Cerebellar cortex (tissue), 1 donor: ENCODE data around the gene CCR8.
"Not testable (repeated sequence)": the region's sequence is repeated elsewhere in the genome, so short reads cannot be mapped to it uniquely, and the experiment has no call there.

Source experiments
- DNase-seq: peaks from one replicate; pipeline ENCODE4 v3.0.0-alpha.2; 2015; ENCODE audit warnings: low spot score

Gene CCR8

DNA sequence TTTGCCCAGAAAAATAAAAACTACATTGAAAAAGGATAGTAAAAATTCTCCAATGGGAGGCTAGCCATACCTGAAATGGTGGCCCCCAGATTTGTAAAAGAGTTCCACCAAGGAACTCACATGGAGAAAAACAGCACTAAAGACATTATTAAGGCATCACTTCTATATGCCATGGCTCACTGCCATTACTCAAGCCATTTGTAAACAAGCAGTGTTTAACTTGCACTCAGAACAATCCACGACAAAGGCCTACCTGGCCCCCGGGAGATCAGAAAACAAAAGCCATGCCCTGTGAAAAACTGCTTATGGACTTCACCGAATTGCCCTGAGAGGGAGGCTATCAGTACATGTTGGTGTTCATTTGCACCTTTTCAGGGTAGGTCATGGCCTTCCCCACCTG, 19.6 kb downstream of the CCR8 start:
- no peak for DNase-seq

DNA sequence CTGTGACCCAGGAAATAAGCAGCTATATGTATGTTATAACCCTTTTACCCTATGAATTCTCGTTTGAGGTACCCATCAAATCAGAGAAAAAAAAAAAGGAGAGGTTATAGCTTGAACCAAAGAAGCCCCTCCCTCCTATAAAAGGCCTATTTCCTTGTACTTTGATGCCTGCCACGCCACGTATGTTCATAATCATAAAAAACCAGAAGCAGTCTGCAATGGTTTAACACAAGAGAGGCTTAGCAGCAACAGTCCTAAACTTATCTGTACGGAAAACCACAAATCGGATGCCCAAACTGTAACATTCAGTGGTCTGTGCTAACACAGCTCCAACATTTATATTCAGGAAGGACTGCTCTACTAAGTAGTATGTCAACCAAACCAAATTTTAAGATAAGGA, 21.2 kb downstream of the CCR8 start:
- DNase-seq = no peak

DNA sequence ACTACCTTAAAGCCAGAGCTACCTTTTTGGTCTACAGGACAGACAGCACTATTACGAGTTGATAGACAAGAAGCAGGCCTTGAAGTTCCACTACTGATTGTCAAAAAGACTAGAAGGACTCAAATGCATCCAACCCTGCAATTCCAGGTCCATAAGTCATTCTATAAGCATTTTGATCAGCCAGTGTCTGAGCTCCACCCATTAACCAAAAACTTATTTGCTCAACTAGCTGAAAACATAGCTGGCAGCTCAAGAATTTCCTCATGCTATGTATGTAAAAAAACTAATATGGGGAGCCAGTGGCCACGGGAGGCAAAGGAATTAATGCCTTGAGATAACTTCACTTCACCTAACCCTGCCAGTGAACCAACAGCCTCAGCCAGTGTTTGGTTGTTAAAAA, 21.6 kb downstream of the CCR8 start:
- DNase-seq = not testable (repeated sequence)

DNA sequence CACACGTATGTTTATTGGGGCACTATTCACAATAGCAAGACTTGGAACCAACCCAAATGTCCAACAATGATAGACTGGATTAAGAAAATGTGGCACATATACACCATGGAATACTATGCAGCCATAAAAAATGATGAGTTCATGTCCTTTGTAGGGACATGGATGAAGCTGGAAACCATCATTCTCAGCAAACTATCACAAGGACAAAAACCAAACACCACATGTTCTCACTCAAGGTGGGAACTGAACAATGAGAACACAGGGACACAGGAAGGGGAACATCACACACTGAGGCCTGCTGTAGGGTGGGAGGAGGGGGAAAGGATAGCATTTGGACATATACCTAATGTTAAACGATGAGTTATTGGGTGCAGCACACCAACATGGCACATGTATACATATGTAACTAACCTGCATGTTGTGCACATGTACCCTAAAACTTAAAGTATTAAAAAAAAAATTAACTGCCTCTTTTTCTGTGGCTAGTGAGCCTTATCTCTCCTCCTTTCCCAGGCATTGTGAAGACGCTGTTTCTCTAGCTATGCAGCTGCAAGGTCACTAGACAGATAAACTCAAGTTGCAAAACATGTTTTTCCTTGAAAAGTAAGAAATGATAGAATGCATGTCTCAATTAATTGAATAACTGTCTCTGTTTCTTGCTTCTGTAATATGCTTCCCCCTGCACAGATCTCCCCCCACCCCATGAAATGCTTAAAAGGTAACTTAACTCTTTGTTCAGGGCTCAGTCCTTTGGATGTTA, 23.8 kb downstream of the CCR8 start:
- not testable (repeated sequence) for DNase-seq

DNA sequence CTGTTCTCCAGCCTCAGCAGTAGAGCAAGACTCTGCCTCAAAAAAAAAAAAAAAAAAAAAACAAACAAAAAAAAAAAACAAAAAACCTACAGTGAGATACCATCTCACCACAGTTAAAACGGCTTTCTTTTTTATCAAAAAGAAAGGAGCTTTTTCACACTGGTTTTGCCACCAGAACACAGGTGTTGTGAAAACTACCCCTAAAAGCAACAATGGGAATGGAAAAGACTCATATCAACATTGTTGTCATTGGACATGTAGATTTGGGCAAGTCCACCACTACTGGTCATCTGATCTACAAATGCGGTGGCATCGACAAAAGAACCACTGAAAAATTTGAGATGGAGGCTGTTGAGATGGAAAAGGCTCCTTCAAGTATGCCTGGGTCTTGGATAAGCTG, 28.8 kb downstream of the CCR8 start:
- no peak for DNase-seq

DNA sequence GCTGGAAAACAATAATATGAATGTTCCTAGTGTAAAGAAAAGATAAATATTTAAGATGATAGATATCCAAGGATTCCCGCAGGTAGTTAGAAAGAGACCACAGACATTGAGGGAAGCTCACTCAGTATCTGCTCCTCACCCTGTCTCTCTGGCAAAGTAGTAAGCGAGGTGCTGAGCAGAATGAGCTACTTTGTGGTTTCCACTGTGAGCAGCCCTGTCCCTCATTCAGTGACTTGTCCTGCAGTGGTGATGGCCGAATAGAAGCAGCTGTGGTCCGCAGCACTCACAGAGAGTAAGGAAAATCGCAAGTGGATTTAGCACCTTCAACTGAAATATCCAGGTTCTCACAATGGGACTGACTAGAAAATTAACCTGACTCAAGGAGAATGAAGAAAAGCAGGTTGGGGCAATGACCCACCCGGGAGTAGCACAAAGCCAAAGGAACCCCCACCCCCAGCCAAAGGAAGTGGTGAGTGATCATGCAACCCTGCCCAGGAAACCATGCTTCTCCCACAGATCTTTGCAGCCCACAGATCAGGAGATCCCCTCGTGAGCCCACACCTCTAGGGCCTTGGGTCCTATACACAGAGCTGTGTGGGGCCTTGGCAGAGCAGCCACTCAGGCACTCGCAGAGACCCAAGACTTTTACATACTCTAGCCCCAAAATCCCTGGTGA, 31.9 kb downstream of the CCR8 start:
- DNase-seq = no peak

DNA sequence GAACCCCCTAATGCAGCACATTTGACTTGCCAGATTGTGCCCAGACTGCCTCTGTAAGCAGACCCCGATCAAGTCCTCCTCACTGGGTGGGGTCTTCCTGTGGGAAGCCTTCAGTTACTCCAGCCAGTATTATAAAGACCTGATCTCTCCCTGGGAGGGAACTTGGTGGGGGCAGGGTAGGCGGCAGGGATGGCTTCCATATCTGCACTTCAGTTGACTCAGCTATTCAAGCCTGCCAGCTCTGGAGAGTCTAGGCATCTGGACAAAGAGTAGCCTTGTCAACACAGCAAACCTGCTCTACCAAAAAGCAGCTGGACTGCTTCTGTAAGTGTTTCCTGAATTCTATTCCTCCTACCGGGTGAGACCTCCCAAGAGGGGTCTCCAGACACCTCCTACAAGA, 32.7 kb downstream of the CCR8 start:
- no peak for DNase-seq

DNA sequence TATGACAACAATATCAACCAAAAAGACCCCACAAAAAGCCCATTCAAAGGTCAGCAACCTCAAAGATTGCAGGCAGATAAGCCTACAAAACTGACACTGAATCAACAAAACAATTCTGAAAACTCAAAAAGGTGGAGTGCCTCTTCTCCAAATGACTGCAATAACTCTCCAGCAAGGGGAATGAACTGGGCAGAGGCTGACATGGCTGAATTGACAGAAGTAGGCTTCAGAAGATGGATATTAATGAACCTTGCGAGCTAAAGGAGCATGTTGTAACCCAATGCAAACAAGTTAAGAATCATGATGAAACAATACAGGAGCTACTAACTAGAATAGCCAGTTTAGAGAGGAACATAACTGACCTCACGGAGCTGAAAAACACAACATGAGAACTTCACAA, 33.3 kb downstream of the CCR8 start:
- DNase-seq = no peak

DNA sequence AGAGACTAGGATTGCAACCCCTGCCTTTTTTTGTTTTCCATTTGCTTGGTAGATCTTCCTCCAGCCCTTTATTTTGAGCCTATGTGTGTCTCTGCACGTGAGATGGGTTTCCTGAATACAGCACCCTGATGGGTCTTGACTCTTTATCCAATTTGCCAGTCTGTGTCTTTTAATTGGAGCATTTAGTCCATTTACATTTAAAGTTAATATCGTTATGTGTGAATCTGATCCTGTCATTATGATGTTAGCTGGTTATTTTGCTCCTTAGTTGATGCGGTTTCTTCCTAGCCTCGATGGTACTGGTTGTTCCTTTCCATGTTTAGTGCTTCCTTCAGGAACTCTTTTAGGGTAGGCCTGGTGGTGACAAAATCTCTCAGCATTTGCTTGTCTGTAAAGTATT, 40.9 kb downstream of the CCR8 start:
- not testable (repeated sequence) for DNase-seq

DNA sequence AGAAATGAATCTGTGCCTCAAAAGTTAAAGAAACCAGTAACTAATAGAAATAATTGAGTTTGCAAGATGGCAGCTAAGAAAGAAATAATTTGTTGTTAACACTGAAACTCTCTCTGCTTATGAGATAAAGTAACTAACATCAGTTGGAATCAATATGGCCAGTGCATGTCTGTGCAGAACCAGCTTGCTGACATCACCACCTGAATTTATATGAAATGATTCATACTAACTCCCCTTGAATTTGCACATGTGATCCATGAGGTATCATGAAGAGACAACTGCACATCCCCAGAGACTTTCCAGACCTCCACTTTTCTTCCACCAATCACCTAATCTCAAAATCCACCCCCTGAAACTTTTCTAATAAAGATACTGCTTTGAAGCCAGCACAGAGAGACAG, 43.3 kb downstream of the CCR8 start:
- no peak for DNase-seq

DNA sequence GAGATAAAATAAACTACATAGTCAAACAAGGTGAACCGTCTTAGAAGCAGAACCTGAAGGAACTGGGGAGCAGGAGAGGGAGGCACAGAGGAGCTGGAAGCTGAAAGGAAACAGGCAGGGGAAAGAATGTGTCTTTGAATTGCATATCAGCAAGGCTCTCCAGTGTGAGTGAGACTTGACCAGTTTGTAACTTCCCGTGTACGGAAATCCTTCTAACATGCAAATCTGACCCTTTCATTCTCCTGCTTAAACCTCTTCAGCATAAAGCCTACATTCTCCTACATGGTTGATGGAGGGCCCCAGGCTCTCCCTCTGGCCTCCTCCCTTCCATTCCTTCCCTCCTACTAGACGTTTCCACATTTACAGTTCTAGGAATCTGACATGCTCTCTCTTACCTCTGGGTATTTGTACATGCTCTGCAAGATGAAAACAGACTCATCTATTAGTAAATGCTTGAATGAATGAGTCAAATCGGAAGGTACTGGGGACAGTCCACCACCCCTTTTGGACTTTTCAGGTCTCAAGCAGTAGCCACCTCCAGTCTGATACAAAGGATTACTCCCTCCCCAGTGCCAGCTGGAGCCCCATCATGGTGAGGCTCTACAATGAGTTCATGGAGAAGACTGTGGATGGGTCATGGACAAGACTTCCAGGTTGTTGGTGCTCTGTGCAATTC, 47.6 kb downstream of the CCR8 start:
- DNase-seq = no peak

DNA sequence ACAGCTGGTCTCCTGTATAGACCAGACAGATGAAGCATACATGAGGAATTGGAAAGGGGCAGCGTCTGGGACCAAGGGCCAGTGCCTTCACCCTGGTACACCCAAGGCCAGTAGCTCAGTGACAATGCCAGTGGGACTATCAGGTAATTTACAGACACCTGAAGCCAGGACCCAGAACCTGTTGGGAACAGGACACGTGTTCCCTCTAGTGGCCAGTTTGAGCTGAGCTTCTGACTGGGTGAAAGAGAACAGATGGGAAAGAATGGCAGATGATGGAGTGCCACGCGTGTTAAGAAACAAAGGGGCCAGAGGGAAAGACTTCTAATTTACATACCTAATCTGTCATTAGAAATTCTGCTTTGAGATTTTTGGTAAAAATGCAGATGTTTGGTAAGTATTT, 48.6 kb downstream of the CCR8 start:
- DNase-seq = peak; percentile 59

DNA sequence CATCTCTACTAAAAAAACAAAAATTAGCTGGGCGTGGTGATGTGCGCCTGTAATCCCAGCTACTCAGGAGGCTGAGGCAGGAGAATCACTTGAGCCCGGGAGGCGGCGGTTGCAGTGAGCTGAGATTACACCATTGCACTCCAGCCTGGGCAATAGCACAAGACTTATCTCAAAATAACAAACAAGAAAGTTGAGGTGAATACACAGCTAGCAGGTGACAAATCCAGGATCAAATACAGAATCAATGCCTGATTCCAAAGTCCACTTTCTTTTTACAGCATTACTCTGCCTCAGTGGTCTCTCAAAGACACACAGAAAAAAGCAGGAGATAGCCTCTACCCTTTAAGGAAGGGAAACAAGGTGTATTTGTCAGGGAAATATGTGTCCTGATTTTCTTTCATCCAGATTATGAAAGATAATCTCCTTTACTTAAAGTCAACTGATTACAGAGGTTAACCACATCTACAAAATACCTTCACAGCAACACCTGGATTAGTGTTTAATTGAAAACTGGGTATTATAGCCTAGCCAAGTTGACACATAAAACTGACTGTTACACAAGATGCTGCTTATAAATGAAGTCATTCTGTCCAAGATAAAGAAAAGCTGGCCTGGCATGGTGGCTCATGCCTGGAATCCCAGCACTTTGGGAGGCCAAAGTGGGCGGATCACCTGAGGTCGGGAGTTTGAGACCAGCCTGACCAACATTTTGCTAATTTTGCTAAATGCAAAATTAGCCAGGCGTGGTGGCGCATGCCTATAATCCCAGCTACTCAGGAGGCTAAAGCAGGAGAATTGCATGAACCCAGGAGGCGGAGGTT, 49.7 kb downstream of the CCR8 start:
- DNase-seq = no peak

DNA sequence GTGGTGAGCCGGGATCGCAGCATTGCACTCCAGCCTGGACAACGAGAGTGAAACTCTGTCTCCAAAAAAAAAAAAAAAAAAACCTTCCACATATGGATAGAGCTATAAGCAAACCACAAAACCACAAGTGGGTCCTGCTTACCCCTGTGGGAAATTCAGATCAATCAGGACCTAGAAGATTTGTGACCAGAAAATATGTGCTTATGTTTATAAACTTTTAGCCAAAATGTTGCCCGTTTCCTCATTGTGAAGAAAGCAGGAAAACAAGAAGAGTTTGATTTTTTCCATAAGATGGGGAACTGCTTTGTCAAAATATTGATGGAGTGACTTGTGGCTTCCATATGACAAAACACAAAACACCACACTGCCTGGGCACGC, 50.3 kb downstream of the CCR8 start:
- no peak for DNase-seq

DNA sequence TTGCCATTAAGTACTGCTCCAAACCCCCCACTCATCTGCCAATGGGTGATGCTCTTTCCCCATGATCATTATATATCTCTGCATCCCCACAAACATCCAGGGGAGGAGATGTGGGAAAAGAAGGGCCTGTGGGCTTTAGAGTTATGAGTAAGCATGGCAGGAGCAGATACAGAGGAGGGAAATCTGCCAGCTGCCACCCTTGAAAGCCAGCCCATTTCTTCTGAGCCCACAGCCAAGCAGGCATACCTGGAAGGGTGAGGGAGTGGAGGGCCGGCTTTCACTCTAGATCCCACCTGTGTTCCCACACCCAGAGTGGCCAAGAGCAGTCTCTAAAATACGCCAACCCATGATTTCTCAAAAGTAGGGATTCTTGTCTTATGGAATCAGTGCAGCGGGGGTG, 51.9 kb downstream of the CCR8 start:
- no peak for DNase-seq
